IPS-20b (cell line): Measurements from ENCODE around the gene CREB5.

Experiments
- H3K27ac ChIP-seq: one replicate; pipeline ENCODE4 v1.5.1; 2013; ENCODE audit warnings: low read length
- H3K27me3 ChIP-seq: 2 replicates; pipeline ENCODE4 v1.6.1; 2013; ENCODE audit warnings: mild to moderate bottlenecking, low read length, inconsistent platforms; ENCODE audit not compliant: insufficient read depth
- H3K36me3 ChIP-seq: 2 replicates; pipeline ENCODE4 v1.6.1; 2013; ENCODE audit warnings: low read depth, mild to moderate bottlenecking, inconsistent platforms, low read length, moderate library complexity; ENCODE audit not compliant: insufficient read depth
- H3K4me1 ChIP-seq: 2 replicates; pipeline ENCODE4 v1.6.1; 2013; ENCODE audit warnings: mild to moderate bottlenecking, control low read depth, inconsistent platforms, low read length, moderate library complexity; ENCODE audit not compliant: insufficient read depth
- H3K4me3 ChIP-seq: 2 replicates; pipeline ENCODE4 v1.5.1; 2013; ENCODE audit warnings: mild to moderate bottlenecking, low read length, inconsistent platforms
- H3K9ac ChIP-seq: 2 replicates; pipeline ENCODE4 v1.6.1; 2013; ENCODE audit warnings: low read depth, mild to moderate bottlenecking, inconsistent platforms, low read length, moderate library complexity
- H3K9me3 ChIP-seq: 2 replicates; pipeline ENCODE4 v1.6.1; 2013; ENCODE audit warnings: mild to moderate bottlenecking, low read depth, low read length, inconsistent platforms; ENCODE audit not compliant: insufficient read depth

Gene CREB5

DNA sequence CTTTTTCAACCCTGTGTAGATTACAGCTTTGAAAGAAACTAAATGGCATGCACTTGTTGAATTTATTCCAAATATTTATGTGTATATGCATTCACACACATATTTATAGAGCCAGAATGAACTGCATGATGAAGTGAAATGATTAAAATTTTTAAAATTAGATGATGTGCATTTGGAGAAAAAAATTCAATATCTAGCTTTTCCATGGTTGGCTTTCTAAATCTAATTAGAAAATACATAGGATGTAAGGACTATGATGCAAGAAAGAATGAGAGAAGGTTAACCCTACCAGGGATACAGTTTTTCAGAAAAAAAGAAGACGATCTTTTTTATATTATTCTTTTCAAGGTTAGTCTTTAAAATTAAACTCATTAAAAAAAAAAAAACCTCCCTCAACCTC is 341.3 kb downstream of the CREB5 start:
- Histone ChIP-seq H3K27me3 (no peaks in the 10 kb centered on the region), H3K4me3 (no peak overlapping the region), H3K4me1 (no peaks in the 10 kb centered on the region), H3K9me3 (no peaks in the 10 kb centered on the region), H3K9ac (no peak overlapping the region), H3K27ac (no peak overlapping the region), H3K36me3 (no peaks in the 10 kb centered on the region)

DNA sequence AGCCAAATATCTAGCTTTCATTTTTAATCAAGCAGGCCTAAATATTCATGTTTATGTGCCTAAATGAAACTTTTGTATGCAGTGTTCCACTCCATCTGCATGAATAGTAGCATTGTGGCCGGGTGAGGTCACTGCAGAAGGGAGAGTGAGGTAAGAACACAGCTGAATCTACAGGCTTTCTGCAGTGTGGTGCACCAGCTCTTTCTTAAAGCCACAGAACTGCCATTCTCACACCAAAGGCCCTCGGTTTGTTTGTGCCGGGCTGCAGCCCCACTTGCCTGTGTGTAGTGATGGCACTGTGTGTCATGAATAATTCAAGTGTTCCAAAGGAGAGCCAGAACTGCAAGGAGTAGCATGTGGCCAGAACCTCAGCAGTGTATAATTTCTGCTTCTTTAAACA is 341.7 kb downstream of the CREB5 start:
- no peaks in the 10 kb centered on the region for H3K4me1 ChIP-seq
- no peaks in the 10 kb centered on the region for H3K27me3 ChIP-seq
- no peaks in the 10 kb centered on the region for H3K9me3 ChIP-seq
- H3K27ac ChIP-seq, result no peak overlapping the region
- H3K9ac ChIP-seq, result no peak overlapping the region
- no peaks in the 10 kb centered on the region for H3K36me3 ChIP-seq
- H3K4me3 ChIP-seq, result no peak overlapping the region

DNA sequence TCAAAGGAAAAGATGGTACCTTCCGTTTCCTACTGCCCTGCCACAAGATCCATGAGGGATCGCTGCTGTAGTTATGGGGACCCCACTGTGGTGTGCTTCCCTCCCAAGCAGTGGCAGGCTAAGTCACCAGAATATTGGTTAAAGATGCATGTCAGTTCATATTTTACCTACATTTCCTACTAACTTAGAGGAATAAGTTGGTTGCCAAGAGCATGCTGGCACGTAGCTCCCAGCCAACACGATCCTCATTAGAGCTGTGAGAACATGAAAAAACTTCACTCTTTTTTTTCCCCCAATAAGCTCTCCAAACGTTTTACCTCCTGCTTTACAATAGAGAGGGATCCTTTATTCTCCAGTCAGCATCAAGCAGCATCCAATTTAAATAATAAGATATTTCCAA is 342.1 kb downstream of the CREB5 start:
- H3K4me3 ChIP-seq, result no peak overlapping the region
- H3K9me3 ChIP-seq, result no peaks in the 10 kb centered on the region
- H3K27me3 ChIP-seq, result no peaks in the 10 kb centered on the region
- no peak overlapping the region for H3K9ac ChIP-seq
- H3K4me1 ChIP-seq, result no peaks in the 10 kb centered on the region
- no peaks in the 10 kb centered on the region for H3K36me3 ChIP-seq
- H3K27ac ChIP-seq, result no peak overlapping the region

DNA sequence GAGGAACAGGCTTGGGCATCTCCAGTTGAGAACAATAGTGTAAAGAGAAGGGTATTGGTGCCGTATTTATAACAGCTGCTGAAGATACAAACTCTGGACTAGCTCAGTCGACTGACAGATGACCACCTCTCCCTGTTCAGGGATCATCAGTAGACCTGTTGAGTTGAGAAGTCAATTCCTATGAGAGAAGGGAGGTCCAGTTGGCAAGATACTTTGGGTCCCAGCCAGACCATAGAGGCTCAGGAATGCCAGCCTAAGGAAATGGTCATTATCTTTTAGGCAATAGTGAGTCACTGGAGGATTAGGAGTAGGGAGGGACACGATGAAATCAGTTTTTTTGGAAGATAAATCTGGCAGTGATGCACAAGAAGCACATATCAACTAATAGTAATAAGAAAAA is 342.9 kb downstream of the CREB5 start:
- no peaks in the 10 kb centered on the region for H3K9me3 ChIP-seq
- no peak overlapping the region for H3K4me3 ChIP-seq
- no peaks in the 10 kb centered on the region for H3K4me1 ChIP-seq
- no peak overlapping the region for H3K27ac ChIP-seq
- no peak overlapping the region for H3K9ac ChIP-seq
- no peaks in the 10 kb centered on the region for H3K36me3 ChIP-seq
- H3K27me3 ChIP-seq, result no peaks in the 10 kb centered on the region

DNA sequence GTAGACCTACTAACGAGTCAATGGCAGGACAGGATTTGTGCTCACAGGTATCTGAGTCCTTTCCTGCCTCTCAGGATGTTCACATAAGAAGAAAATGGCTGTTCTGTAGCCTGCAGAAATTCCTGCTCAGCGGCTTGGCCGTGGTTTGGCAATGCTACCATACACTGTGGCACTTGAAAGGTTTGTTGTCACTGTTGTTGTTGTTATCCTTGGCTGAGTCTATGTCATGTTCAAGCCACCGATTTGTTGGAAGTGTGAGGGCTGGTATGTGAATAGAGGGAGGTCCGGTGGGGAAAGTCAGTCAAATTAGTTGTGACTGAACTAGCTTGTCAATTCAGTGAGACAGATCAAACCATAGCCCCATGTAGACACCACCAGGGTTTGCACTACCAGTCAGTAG is 345.9 kb downstream of the CREB5 start:
- Histone ChIP-seq H3K27ac (no peak overlapping the region), H3K27me3 (no peaks in the 10 kb centered on the region), H3K9me3 (no peaks in the 10 kb centered on the region), H3K36me3 (no peaks in the 10 kb centered on the region), H3K4me1 (no peaks in the 10 kb centered on the region), H3K4me3 (no peak overlapping the region), H3K9ac (no peak overlapping the region)

DNA sequence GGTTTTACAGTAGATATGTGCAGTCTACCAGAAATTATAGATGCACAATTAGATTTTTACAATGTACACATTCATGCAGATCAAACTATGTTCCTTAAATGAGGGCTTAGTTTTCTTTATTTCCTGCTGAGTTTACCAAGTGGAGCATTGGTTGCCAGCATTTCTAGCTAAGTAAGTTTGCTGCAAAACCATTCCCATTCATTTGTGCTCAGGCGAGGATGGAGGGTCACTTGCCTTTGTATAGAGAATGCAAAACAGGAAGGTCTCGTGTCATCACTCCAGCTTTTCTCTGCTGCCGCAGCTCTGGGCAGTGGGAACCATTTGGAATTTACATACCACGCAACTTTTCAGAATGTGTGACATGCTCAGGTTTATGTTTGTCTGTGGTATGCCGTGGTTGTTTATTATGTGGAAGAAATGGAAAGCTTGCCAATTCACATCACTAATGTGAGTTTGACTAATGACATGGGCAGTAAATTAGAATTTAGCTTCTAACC is 347.2 kb downstream of the CREB5 start:
- Histone ChIP-seq H3K27ac (no peak overlapping the region), H3K4me1 (no peaks in the 10 kb centered on the region), H3K27me3 (no peaks in the 10 kb centered on the region), H3K9ac (no peak overlapping the region), H3K4me3 (no peak overlapping the region), H3K9me3 (no peaks in the 10 kb centered on the region), H3K36me3 (no peaks in the 10 kb centered on the region)

DNA sequence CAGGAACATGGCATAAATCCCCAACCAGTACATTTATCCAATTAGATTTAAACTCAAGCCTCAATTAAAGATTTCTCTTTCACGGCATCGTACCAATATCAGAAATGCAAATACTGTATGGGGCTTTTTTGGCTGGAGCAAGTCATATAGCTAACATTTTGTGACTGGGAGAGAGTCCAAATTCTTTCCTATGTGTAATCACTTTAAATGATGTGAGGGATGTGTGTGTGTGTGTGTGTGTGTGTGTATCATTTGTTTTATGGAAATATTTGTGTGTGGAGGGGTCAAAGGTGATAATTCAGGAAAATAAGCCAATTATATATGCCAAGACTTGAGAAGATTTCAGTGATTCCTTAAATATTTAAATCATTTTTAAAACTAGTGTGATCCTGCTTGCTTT is 349.2 kb downstream of the CREB5 start:
- H3K9me3 ChIP-seq, result no peaks in the 10 kb centered on the region
- no peak overlapping the region for H3K27ac ChIP-seq
- no peaks in the 10 kb centered on the region for H3K27me3 ChIP-seq
- no peak overlapping the region for H3K9ac ChIP-seq
- no peaks in the 10 kb centered on the region for H3K4me1 ChIP-seq
- no peaks in the 10 kb centered on the region for H3K36me3 ChIP-seq
- H3K4me3 ChIP-seq, result no peak overlapping the region

DNA sequence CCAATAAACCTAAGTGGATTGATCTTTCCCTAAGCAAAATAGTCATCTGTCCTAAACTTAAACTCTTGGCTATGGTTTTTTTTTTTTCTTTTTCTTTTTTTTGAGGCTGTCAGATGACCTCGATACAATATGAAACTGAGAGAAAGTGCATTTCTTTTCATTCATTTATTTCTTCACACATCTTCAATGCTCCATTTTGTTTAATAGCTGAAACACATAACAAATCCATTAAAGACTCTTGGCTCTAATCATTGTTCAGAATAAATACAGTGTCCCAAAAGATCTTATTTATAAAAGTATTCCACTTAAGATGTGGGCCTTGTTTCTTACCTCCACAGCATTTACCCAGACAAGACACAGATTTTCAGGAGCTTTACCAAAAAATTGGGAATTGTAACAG is 350.3 kb downstream of the CREB5 start:
- H3K27me3 ChIP-seq, result no peaks in the 10 kb centered on the region
- H3K27ac ChIP-seq, result no peak overlapping the region
- no peak overlapping the region for H3K4me3 ChIP-seq
- H3K9ac ChIP-seq, result no peak overlapping the region
- H3K9me3 ChIP-seq, result no peaks in the 10 kb centered on the region
- H3K36me3 ChIP-seq, result no peaks in the 10 kb centered on the region
- no peaks in the 10 kb centered on the region for H3K4me1 ChIP-seq

DNA sequence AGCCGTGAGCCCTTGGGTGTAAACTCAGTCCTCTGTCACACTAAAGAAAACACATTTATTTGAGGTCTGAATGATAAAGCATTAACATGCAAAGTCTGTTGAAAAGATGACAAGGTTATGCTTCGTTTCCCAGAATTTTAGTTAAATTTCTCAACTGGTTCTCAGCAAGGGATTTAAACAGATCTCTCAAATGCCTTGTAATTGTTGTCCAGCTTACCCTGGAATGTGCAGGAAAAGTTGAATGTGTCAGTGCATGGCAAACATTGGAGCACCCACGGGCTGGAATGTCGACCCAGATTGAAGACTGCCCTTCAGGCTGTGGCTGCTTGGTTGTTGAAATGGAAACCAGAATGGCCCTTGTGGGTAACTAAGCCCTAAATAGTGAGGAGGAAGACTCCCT is 354.0 kb downstream of the CREB5 start:
- Histone ChIP-seq H3K4me1 (no peaks in the 10 kb centered on the region), H3K4me3 (no peak overlapping the region), H3K9me3 (no peaks in the 10 kb centered on the region), H3K36me3 (no peaks in the 10 kb centered on the region), H3K27me3 (no peaks in the 10 kb centered on the region), H3K9ac (no peak overlapping the region), H3K27ac (no peak overlapping the region)

DNA sequence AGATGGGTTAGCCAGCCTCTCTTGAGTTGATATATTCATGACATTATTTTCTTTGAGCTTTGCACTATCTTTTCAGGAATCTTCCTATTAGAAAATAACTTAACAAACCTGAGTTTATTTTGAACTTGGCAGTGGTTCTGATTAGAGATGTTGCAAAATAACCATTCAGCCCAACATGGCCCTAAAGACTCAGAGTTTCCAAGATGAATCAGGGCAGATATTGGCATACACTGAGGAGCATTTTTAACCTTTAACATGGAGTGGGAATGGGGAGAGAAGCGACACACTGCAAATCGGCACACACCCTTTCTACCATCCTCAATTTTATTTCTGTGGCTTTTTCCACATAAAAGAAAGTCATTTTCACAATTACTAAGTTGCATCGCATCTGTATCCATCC is 355.0 kb downstream of the CREB5 start:
- H3K4me1 ChIP-seq, result no peaks in the 10 kb centered on the region
- no peaks in the 10 kb centered on the region for H3K9me3 ChIP-seq
- H3K36me3 ChIP-seq, result no peaks in the 10 kb centered on the region
- H3K27ac ChIP-seq, result no peak overlapping the region
- H3K9ac ChIP-seq, result no peak overlapping the region
- H3K4me3 ChIP-seq, result no peak overlapping the region
- H3K27me3 ChIP-seq, result no peaks in the 10 kb centered on the region

DNA sequence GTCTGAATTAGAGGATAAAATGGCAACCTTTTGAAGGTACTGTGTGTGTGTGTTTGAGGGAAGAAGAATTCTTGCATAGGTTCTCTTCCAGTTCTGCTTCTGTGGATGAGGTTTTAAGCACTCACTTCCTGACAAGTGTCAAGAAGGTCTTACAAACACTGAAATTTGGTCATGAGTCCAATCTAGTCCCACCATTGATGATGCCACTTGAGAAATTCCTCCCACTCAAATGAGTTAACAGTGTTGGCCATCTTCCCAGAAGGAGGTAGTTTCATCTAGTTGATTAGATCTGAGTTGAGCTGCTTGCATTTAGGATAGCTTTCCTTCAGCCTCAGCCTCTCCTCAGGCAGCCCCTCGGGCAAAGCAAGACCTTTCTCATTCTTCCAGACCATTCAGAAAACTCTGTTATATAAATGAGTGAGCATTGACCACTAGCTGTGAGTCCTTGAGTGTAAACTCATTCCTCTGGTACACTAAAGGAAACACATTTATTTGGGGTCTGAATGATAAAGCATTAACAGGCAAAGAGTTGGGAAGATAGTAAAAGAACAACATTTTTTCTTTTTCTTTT is 356.3 kb downstream of the CREB5 start:
- Histone ChIP-seq H3K9ac (no peak overlapping the region), H3K9me3 (no peaks in the 10 kb centered on the region), H3K27ac (no peak overlapping the region), H3K4me1 (no peaks in the 10 kb centered on the region), H3K27me3 (no peaks in the 10 kb centered on the region), H3K4me3 (no peak overlapping the region), H3K36me3 (no peaks in the 10 kb centered on the region)

DNA sequence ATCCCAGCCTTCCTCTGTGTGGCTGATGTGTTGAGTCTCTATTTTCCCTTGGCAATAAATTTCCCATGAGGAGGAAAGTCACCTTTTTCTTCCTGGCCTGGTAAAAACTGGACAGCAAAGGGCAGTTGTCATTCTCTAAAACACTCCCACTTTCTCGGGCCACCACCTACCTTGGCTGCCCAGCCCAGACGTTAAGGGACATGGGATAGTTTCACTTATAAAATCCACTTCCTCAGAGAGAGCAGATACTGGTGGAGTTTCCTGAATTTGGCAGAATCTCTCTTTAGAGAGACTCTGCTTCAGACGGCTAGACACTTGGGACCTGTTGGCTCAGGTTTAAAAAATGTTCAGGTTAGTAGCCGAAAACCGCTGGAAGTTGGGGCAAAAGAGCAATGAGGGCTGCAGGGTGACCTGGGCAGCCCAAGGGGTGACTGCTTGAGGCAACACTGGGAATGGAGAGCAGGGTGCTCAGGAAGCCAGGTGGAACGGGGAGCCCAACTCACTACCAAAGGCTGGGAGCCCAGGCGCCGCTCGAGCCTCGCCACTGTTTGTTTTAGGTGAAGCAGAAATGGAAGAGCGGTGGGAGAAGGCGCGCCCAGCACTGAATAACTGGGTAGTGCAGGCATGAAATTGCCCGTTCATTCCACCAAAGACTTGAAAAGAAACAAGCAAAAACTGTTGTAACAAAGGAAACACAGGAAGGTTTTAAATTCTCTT is 359.7 kb downstream of the CREB5 start:
- Histone ChIP-seq H3K9me3 (no peaks in the 10 kb centered on the region), H3K27me3 (no peaks in the 10 kb centered on the region), H3K36me3 (no peaks in the 10 kb centered on the region), H3K9ac (no peak overlapping the region), H3K4me1 (no peaks in the 10 kb centered on the region), H3K27ac (no peak overlapping the region), H3K4me3 (no peak overlapping the region)
